Right ventricle myocardium superior (tissue), 1 donor: ENCODE measurements around the gene DAB1. TPM values are rescaled to one million over a fixed set of nuclear protein-coding genes. Genes with fewer than 3 reads are reported as not detected.

Experiments used
- ATAC-seq: fragments of 200-7000 bp; cut with Tn5 transposase; one replicate; pipeline ENCODE4 v1.9.1; 2020; ENCODE audit warnings: mild to moderate bottlenecking; ENCODE audit not compliant: poor library complexity
- DNase-seq: peaks from one replicate; pipeline ENCODE4 v3.0.0-alpha.2; 2020
- intact Hi-C: fragments of 100-400 bp; cut with DNase I; formaldehyde crosslinking; loops from one replicate; pipeline ENCODE4 v1.11.2; 2022
- long read RNA-seq: library from polyadenylated mRNA; unstranded; transcript quantifications from one replicate; pipeline ENCODE4 v2.0.0, GENCODE V29; 2021
- total RNA-seq: library from RNA; stranded (reverse); fragmentation: NEBNext Ultra II Directional; extraction: Animal tissue kit (Norgen Biotek cat#: 25700); gene quantifications from one replicate; pipeline ENCODE4 v1.2.1, GENCODE V29; 2021
- donor health status: DM: no; HTN: yes; CAD: no; lungs with severe emphysema.

DAB1 gene
- 3.8 TPM for total RNA-seq
- long read RNA-seq, full-length matches to known transcripts: 1 of 6 reads
- long read RNA-seq, partial matches to known transcripts: 1 of 6 reads
- long read RNA-seq, other reads (novel, unspliced or antisense): 4 of 6 reads

DNA sequence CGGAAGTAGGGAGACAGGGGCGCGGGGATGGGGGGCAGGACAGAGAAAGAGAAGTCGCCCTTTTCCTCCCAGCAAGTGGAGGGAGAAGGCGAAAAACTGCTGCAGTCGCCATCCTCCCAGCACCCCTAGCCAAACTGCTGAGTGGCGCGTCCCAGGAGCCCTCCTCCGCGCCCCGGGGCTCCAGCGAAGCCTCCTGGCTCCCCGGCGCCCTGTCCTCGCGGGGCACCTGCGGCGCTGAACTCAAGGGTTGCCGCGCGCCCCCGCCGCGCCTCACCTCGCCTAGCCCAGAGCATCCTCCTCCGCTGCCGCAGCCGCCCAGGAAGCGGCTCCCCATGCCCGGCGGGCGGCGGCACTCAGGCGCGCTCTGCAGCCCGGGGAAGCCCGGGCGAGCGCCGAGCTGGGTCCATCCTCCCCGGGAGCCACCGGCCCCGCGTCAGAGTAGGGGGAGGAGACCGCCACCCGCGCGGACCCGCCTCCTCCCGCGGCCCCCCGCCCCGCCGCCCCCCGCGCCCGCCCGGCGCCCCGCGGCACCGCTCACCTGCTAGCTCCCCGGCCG, at the start of gene DAB1:
Gene DAB1, minus strand, starts transcription at position 405 of the 556 bp plus-strand sequence. CDS start 133,030 bp downstream, outside the sequence.
- intact Hi-C loops: no loop called here
- no peak for DNase-seq
- ATAC-seq: peak; percentile 40

DNA sequence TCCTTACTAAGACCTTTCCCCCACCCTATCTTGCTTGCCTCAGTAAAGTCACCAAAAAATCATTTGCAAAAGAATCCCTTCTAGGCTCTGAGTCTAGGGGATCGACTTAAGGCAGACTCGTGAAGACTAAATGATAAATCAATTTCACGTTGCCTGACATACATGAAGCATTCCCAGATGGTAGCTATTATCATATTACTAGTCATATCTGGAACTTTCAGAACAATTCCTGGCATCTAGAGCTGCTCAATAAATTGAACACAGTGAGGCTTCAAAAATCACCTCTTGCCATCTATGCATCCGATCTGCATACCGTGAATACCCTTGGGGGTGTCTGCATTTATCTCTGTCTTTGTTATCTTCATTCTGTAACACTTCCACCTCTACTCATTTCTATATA, 49.6 kb upstream of the DAB1 start:
- DNase-seq (no peak), ATAC-seq (no peak)
- intact Hi-C loops: no loop called here

DNA sequence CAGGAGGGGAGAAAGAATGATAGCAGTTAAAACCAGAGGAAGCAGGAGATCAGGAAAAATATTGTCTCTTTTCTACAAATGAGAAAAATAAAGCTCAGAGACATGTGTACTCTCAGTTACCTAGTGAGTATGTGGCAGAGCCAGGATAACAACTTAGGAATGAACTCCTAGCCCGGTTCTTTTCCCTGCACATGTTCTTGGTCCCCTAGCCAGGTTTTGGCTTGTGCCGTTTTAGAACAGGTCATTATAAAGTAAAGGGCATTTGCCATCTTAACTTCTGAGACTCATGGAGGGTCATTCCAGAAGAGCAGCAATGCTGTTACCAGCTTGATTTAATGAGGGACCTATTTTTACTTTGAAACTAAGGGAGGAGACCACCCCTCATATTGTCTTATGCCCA, 48.1 kb upstream of the DAB1 start:
- ATAC-seq: no peak
- DNase-seq: no peak
- intact Hi-C loops: no loop called here

GRCh38 chr1:57470036-57470435, 46.2 kb upstream of the DAB1 start:
- no peak for DNase-seq
- no peak for ATAC-seq
- intact Hi-C loops: no loop called here

GRCh38 chr1:57468641-57469523, 45.0 kb upstream of the DAB1 start:
- intact Hi-C loops: no loop called here
- DNase-seq (no peak), ATAC-seq (peak; percentile 22)

DNA sequence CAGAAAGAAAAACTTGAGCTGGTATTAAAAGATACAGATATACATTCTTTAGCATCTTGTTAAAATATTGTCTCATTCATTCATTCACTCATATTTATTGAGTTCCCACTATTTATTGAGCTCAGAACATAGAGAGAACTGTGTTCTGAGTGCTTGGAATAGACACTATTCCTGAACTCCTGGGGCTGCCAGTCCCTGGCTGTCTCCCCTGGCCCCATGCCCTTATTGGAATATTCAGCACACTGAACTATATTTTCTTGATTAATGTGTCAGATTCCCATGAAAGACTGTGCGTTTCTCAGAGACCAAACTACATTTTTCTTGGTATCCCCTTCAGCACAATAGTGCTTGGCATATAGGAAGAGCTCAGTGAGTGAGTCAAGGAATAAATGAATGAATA, 44.0 kb upstream of the DAB1 start:
- DNase-seq: no peak
- intact Hi-C loops: no loop called here
- ATAC-seq: peak; percentile 63

DNA sequence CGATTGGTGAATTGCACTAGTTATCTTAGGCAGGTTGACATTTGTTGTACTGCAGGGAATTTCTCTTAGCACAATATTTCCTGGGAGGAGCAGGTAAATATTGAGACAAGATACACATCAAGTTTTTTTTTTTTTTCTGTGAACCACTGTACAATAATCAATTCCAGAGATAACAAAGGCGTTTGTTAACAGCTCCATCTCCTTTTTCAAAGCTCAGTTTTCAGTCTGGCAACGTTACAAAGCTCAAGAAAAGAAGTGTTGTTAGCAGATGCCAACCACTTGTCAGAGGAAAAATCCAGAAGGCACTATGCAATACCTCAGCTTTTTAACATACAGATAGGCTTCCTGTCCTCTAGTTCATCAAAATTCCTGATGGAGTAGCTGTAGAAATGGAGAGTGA, 40.9 kb upstream of the DAB1 start:
- intact Hi-C loops: no loop called here
- ATAC-seq (no peak), DNase-seq (no peak)

DNA sequence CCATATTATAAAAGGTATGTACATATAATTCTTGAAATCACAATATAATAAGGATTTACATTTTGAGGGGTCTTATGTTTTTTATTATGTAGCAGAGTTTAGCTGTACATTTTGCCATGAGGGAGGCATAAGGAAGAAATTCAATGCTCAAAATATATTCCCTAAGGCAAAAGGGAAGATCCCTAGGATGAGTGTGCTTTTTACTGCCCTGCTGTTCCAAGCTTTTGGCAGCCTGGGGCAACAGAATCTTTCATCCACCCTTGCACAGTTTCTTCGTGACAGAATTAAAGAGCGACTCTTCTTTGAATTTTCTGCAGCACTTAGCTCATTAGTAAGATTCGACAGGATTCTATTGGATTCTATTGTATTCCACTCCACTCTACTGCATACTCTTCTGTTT, 39.5 kb upstream of the DAB1 start:
- intact Hi-C loops: no loop called here
- no peak for ATAC-seq
- no peak for DNase-seq

GRCh38 chr1:57461405-57461804, 37.5 kb upstream of the DAB1 start:
- ATAC-seq (no peak), DNase-seq (no peak)
- intact Hi-C loops: no loop called here

DNA sequence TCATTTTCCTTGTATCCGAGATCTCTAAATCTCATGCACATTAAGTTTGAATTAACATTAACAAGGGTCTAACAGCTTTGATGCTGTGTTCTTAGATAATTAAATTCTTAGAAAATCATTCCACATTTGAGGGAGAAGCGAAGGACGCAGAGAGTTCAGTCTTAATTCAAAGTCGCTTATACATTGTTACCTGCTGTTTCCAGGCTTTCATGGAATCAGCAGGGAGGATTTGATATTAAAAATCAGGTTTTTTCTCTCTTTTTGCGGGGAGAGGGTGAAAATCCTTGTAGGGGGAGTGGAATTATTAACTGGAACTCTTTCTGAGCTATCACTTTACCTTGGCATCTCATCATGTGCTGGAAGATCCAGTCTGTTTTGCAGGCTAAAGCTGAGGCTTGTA, 27.7 kb upstream of the DAB1 start:
- DNase-seq (no peak), ATAC-seq (no peak)
- intact Hi-C loops: no loop called here

- ATAC-seq (no peak), DNase-seq (no peak)
- intact Hi-C loops: no loop called here
These were observed 27.1 kb upstream of the DAB1 start for GRCh38 chr1:57450981-57451380.

- ATAC-seq (no peak), DNase-seq (no peak)
- intact Hi-C loops: no loop called here
These were observed 23.7 kb upstream of the DAB1 start for GRCh38 chr1:57447551-57447950.

DNA sequence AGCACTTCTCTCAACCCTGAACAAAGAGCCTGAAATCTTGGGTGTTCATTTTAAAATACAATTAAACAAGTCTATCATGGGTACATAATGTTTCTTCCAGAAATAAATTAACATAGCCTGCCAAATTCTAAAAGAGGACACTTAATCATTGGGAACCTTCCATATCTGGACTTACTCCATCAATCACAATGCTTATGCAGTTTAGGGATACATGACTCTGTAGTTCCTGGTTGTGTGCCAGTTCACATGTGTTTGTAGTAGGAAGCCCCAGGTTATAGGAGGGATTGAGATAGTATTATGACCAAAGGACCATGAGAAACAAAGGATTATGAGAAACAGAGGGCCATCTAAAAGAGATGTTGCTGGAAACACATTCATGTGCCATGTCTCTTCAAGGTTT, 19.1 kb upstream of the DAB1 start:
- DNase-seq: no peak
- peak; percentile 78 for ATAC-seq
- intact Hi-C loops: no loop called here

- intact Hi-C loops: no loop called here
- ATAC-seq: no peak
These were observed 16.2 kb upstream of the DAB1 start for GRCh38 chr1:57440096-57440495.

DNA sequence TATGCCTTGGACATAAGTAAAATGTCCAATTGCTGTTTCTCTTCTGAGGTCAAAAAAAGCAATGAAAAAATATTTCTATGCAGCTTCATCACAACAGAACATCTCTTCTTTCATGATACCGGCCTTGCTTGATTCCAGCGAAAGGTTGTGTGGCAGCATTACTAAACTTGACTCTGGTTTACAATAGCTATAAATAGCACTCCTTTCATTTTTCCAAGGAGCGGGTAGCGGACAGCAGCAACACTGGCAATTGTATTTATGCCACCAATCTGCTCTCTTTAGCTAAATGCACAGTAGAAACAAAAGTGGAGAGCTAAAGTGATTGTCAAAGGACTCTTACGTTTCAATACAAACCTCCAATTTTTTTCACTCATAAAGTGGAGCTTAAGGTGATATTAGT, 7.5 kb upstream of the DAB1 start:
- intact Hi-C loops: no loop called here
- DNase-seq (no peak), ATAC-seq (peak; percentile 87)

More at GRCh38 chr1:57440096-57440495, 16.2 kb upstream of the DAB1 start:
- no peak for DNase-seq

DNA sequence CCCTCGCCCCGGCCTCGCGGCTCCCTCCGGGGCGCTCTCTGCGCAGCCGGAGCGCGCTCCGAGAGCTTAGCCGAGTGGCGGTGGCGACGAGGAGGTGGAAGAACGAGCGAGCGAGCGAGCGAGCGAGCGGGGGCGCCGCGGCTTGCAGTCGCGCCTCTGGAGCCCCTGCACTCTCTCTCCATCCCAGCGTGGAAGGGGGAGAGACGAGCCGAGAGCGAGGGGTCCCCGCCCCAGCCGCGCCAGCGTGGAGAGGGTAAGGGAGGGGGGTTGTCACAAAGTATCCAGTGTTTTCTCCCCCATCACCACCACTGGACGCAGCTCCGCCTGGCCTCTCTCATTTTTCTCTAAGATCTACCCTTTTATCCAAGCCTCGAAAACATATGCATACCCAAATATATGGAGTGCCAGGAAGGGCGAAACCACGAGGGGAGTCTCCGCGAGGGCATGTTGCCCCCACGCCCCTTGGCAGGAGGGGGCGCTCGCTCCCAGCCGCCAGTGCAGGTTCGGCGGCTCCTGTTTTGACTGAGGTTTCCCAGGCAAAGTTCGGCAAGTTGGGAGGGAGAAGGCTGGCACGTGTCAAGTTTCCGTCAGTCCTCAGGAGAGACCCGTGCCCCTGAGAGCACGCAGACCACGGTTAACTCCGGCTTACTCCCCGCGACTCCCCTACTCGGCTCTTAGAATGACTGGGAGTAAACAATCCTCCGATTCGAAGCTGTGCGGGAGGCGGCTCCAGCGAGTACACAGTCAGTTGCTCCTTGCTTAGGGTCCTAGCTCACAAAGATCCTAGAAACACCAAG, 569 bp upstream of the DAB1 start:
- DNase-seq: peak; percentile 48
- intact Hi-C loops: no loop called here
- peak; percentile 85 for ATAC-seq

DNA sequence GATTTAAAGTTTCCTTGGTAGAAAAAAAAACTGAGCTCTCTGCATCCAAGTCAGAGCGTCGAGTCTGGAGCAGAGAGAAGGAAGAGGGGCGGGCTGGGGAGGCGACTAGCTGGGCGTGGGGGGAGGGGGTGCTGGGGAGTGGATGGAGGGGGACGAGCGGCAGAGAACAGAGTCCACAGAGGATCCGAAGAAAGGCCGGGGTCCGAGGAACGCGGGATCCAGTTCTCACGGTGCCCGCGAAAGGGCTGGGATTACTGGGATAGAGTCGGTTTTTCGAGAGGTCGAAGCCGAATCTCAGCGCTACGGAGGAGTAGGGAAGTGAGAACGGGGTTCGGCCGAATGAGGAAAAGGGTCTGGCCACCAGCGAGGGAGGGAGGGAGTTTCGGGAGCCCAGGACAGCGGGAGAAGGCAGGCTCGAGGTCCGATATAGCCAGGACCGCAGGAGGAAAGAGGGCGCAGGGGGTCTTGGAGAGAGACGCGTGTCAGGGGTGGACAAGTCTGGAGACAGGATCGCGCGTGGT, 665 bp downstream of the DAB1 start:
- DNase-seq (no peak), ATAC-seq (peak; percentile 4)
- intact Hi-C loops: no loop called here

GRCh38 chr1:57422271-57423134, 1.4 kb downstream of the DAB1 start:
- ATAC-seq (peak; percentile 46), DNase-seq (peak; percentile 41)
- intact Hi-C loops: no loop called here
